IPS-15b (cell line): ENCODE measurements around the gene CTU1.

Source experiments
- H3K27me3 ChIP-seq: one replicate; pipeline ENCODE4 v1.6.1; 2013; ENCODE audit warnings: low read length; ENCODE audit not compliant: control insufficient read depth, insufficient read depth
- H3K36me3 ChIP-seq: one replicate; pipeline ENCODE4 v1.6.1; 2013; ENCODE audit warnings: low read length; ENCODE audit not compliant: control insufficient read depth, insufficient read depth
- H3K4me1 ChIP-seq: one replicate; pipeline ENCODE4 v1.6.1; 2013; ENCODE audit warnings: mild to moderate bottlenecking, low read length; ENCODE audit not compliant: control insufficient read depth, insufficient read depth
- H3K4me3 ChIP-seq: one replicate; pipeline ENCODE4 v1.5.1; 2013; ENCODE audit warnings: low read depth, low read length
- H3K9ac ChIP-seq: one replicate; pipeline ENCODE4 v1.6.1; 2013; ENCODE audit warnings: low read depth, mild to moderate bottlenecking, low read length
- H3K9me3 ChIP-seq: one replicate; pipeline ENCODE4 v1.6.1; 2013; ENCODE audit warnings: mild to moderate bottlenecking, low read length; ENCODE audit not compliant: control insufficient read depth, insufficient read depth

Gene CTU1

GRCh38 chr19:51127755-51128154 lies 19.5 kb upstream of the CTU1 start:
- no peaks in the 10 kb centered on the region for H3K9me3 ChIP-seq
- H3K4me1 ChIP-seq: no peaks in the 10 kb centered on the region
- H3K36me3 ChIP-seq: no peaks in the 10 kb centered on the region
- H3K9ac ChIP-seq: no peak overlapping the region
- H3K27me3 ChIP-seq: no peaks in the 10 kb centered on the region
- H3K4me3 ChIP-seq: no peak overlapping the region

GRCh38 chr19:51127032-51127431 lies 18.8 kb upstream of the CTU1 start:
- H3K27me3 ChIP-seq: no peaks in the 10 kb centered on the region
- no peak overlapping the region for H3K4me3 ChIP-seq
- no peaks in the 10 kb centered on the region for H3K4me1 ChIP-seq
- H3K9ac ChIP-seq: no peak overlapping the region
- H3K36me3 ChIP-seq: no peaks in the 10 kb centered on the region
- no peaks in the 10 kb centered on the region for H3K9me3 ChIP-seq

GRCh38 chr19:51125421-51126075 lies 17.3 kb upstream of the CTU1 start:
- Histone ChIP-seq H3K4me1 (no peaks in the 10 kb centered on the region), H3K27me3 (no peaks in the 10 kb centered on the region), H3K36me3 (no peaks in the 10 kb centered on the region), H3K4me3 (no peak overlapping the region), H3K9me3 (no peaks in the 10 kb centered on the region), H3K9ac (no peak overlapping the region)

GRCh38 chr19:51124729-51125128 lies 16.5 kb upstream of the CTU1 start, which contains the start of gene SIGLEC9:
Gene SIGLEC9, plus strand, starts transcription at chr19:51124906. Its CDS starts 69 bp downstream, at chr19:51124975.
- Histone ChIP-seq H3K4me1 (no peaks in the 10 kb centered on the region), H3K4me3 (no peak within 1 kb of the TSS), H3K9ac (no peak within 1 kb of the TSS), H3K27me3 (no peaks in the 10 kb centered on the region), H3K36me3 (no peaks in the 10 kb centered on the region), H3K9me3 (no peaks in the 10 kb centered on the region)

- no peak overlapping the region for H3K9ac ChIP-seq
- H3K27me3 ChIP-seq: no peaks in the 10 kb centered on the region
- no peaks in the 10 kb centered on the region for H3K4me1 ChIP-seq
- H3K36me3 ChIP-seq: no peaks in the 10 kb centered on the region
- H3K4me3 ChIP-seq: no peak overlapping the region
- H3K9me3 ChIP-seq: no peaks in the 10 kb centered on the region
Measured at GRCh38 chr19:51124216-51124615, 16.0 kb upstream of the CTU1 start.

GRCh38 chr19:51123802-51124201 lies 15.6 kb upstream of the CTU1 start:
- Histone ChIP-seq H3K27me3 (no peaks in the 10 kb centered on the region), H3K9ac (no peak overlapping the region), H3K36me3 (no peaks in the 10 kb centered on the region), H3K4me1 (no peaks in the 10 kb centered on the region), H3K9me3 (no peaks in the 10 kb centered on the region), H3K4me3 (no peak overlapping the region)

- H3K36me3 ChIP-seq: no peaks in the 10 kb centered on the region
- no peak overlapping the region for H3K4me3 ChIP-seq
- no peaks in the 10 kb centered on the region for H3K4me1 ChIP-seq
- H3K27me3 ChIP-seq: no peaks in the 10 kb centered on the region
- H3K9me3 ChIP-seq: no peaks in the 10 kb centered on the region
- no peak overlapping the region for H3K9ac ChIP-seq
Measured at GRCh38 chr19:51123381-51123800, 15.2 kb upstream of the CTU1 start.

GRCh38 chr19:51122112-51122981 lies 14.1 kb upstream of the CTU1 start:
- no peak overlapping the region for H3K4me3 ChIP-seq
- H3K9me3 ChIP-seq: no peaks in the 10 kb centered on the region
- H3K36me3 ChIP-seq: no peaks in the 10 kb centered on the region
- no peaks in the 10 kb centered on the region for H3K4me1 ChIP-seq
- no peak overlapping the region for H3K9ac ChIP-seq
- H3K27me3 ChIP-seq: no peaks in the 10 kb centered on the region

GRCh38 chr19:51121257-51121656 lies 13.0 kb upstream of the CTU1 start:
- Histone ChIP-seq H3K27me3 (no peaks in the 10 kb centered on the region), H3K4me1 (no peaks in the 10 kb centered on the region), H3K4me3 (no peak overlapping the region), H3K36me3 (no peaks in the 10 kb centered on the region), H3K9ac (no peak overlapping the region), H3K9me3 (no peaks in the 10 kb centered on the region)

GRCh38 chr19:51120160-51120559 lies 12.0 kb upstream of the CTU1 start:
- Histone ChIP-seq H3K9ac (no peak overlapping the region), H3K9me3 (no peaks in the 10 kb centered on the region)

GRCh38 chr19:51119611-51120010 lies 11.4 kb upstream of the CTU1 start:
- Histone ChIP-seq H3K36me3 (no peaks in the 10 kb centered on the region), H3K4me3 (no peak overlapping the region), H3K9me3 (no peaks in the 10 kb centered on the region), H3K9ac (no peak overlapping the region), H3K4me1 (no peaks in the 10 kb centered on the region), H3K27me3 (no peaks in the 10 kb centered on the region)

More at GRCh38 chr19:51120160-51120559, 12.0 kb upstream of the CTU1 start:
- no peaks in the 10 kb centered on the region for H3K36me3 ChIP-seq
- H3K27me3 ChIP-seq: no peaks in the 10 kb centered on the region
- no peak overlapping the region for H3K4me3 ChIP-seq
- H3K4me1 ChIP-seq: no peaks in the 10 kb centered on the region

GRCh38 chr19:51119101-51119500 lies 10.9 kb upstream of the CTU1 start:
- no peak overlapping the region for H3K9ac ChIP-seq
- peaks cover under 1% of the 10 kb centered on the region for H3K27me3 ChIP-seq
- H3K36me3 ChIP-seq: no peaks in the 10 kb centered on the region
- no peaks in the 10 kb centered on the region for H3K9me3 ChIP-seq
- no peak overlapping the region for H3K4me3 ChIP-seq
- no peaks in the 10 kb centered on the region for H3K4me1 ChIP-seq
